ENCODE data around the gene PPP1R1B. TPM values are rescaled to one million over a fixed set of nuclear protein-coding genes. Genes with fewer than 3 reads are reported as not detected.

PPP1R1B gene
- total and polyA plus RNA-seq, 9 of the 15 experiments (the other 6 are each of a cell fraction or from before 2014, with no cell fraction given) = 0.07 to 0.18 (median 0.10) TPM; not detected in 4

DNA sequence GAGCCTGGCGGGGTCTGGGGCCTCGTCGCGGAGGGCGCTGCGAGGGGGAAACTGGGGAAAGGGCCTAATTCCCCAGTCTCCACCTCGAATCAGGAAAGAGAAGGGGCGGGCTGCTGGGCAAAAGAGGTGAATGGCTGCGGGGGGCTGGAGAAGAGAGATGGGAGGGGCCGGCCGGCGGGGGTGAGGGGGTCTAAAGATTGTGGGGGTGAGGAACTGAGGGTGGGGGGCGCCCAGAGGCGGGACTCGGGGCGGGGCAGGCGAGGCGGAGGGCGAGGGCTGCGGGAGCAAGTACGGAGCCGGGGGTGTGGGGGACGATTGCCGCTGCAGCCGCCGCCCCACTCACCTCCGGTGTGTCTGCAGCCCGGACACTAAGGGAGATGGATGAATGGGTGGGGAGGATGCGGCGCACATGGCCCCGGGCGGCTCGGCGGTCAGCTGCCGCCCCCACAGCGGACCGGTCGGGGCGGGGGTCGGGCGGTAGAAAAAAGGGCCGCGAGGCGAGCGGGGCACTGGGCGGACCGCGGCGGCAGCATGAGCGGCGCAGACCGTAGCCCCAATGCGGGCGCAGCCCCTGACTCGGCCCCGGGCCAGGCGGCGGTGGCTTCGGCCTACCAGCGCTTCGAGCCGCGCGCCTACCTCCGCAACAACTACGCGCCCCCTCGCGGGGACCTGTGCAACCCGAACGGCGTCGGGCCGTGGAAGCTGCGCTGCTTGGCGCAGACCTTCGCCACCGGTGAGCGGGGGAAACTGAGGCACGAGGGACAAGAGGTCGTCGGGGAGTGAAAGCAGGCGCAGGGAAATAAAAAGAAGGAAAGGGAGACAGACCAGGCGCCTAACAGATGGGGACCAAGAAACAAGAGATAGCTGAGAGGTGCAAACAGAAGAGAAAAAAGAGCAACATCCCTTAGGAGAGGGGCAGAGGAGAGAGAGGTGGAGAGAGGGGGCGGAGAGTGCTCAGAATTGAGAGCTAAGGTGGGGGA lies 41.5 kb downstream of the PPP1R1B start, which contains the start of gene PNMT (continued):
- TF ChIP-seq ZNF592 (IDR thresholded peaks at IDR 0.05) = peak; percentile 96
- TF ChIP-seq NR4A1 (CRISPR knock-in tag; IDR thresholded peaks at IDR 0.05) = peak; percentile 50; the same call in 1 of the 2 replicates
- peak; percentile 77 for TF ChIP-seq NR4A1 (tag; IDR thresholded peaks at IDR 0.05)
- TF ChIP-seq, protein P1, sequence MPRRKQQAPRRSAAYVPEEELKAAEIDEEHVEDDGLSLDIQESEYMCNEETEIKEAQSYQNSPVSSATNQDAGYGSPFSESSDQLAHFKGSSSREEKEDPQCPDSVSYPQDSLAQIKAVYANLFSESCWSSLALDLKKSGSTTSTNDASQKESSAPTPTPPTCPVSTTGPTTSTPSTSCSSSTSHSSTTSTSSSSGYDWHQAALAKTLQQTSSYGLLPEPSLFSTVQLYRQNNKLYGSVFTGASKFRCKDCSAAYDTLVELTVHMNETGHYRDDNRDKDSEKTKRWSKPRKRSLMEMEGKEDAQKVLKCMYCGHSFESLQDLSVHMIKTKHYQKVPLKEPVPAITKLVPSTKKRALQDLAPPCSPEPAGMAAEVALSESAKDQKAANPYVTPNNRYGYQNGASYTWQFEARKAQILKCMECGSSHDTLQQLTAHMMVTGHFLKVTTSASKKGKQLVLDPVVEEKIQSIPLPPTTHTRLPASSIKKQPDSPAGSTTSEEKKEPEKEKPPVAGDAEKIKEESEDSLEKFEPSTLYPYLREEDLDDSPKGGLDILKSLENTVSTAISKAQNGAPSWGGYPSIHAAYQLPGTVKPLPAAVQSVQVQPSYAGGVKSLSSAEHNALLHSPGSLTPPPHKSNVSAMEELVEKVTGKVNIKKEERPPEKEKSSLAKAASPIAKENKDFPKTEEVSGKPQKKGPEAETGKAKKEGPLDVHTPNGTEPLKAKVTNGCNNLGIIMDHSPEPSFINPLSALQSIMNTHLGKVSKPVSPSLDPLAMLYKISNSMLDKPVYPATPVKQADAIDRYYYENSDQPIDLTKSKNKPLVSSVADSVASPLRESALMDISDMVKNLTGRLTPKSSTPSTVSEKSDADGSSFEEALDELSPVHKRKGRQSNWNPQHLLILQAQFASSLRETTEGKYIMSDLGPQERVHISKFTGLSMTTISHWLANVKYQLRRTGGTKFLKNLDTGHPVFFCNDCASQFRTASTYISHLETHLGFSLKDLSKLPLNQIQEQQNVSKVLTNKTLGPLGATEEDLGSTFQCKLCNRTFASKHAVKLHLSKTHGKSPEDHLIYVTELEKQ (CRISPR knock-in tag; IDR thresholded peaks at IDR 0.05) = no peak
- no peak for TF ChIP-seq GATA2 (CRISPR knock-in tag; IDR thresholded peaks at IDR 0.05)
- TF ChIP-seq HDAC6 (IDR thresholded peaks at IDR 0.05; ENCODE audit: low read depth, low read length) = no peak
- no peak for TF ChIP-seq HEY1 (CRISPR knock-in tag; IDR thresholded peaks at IDR 0.05; ENCODE audit: borderline replicate concordance)
- no peak for TF ChIP-seq RAD51 (IDR thresholded peaks at IDR 0.05; ENCODE audit: borderline replicate concordance, low read depth)
- peak; percentile 83 for TF ChIP-seq FUS (optimal IDR thresholded peaks at IDR 0.05; ENCODE audit: low read depth, low read length)
- no peak for TF ChIP-seq HINFP (tag; conservative IDR thresholded peaks at IDR 0.05; ENCODE audit: low read depth)
- TF ChIP-seq PURB (CRISPR knock-in tag; IDR thresholded peaks at IDR 0.05; ENCODE audit: low read depth) = no peak
- no peak for TF ChIP-seq MED1 (CRISPR knock-in tag; IDR thresholded peaks at IDR 0.05; ENCODE audit: borderline replicate concordance)
- TF ChIP-seq, protein P2, sequence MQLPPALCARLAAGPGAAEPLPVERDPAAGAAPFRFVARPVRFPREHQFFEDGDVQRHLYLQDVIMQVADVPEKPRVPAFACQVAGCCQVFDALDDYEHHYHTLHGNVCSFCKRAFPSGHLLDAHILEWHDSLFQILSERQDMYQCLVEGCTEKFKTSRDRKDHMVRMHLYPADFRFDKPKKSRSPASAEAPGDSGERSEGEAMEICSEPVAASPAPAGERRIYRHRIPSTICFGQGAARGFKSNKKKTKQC (CRISPR knock-in tag; IDR thresholded peaks at IDR 0.05) = 0 out of 2 replicates have a peak, but pooled peaks have one; percentile 52
- TF ChIP-seq SRSF9 (IDR thresholded peaks at IDR 0.05; ENCODE audit: borderline replicate concordance, low read depth, low read length) = no peak
- no peak for TF ChIP-seq TEAD2 (tag; IDR thresholded peaks at IDR 0.05)
- TF ChIP-seq CEBPG (CRISPR knock-in tag; IDR thresholded peaks at IDR 0.05) = no peak
- TF ChIP-seq CEBPG (tag; conservative IDR thresholded peaks at IDR 0.05 in 1 of 2, IDR thresholded peaks at IDR 0.05 in 1 of 2) = no peak
